MM.1S (cell line): ENCODE measurements around the gene TTC33.

Source experiments
- CTCF ChIP-seq: fragments of 300-600 bp; sonication (generic); IDR thresholded peaks from 2 replicates; pipeline ENCODE4 v1.5.1; 2016; ENCODE audit warnings: antibody characterized with exemption, low read length, mixed read lengths
- EZH2 ChIP-seq: fragments of 300-600 bp; sonication (generic); optimal IDR thresholded peaks from 2 replicates; pipeline ENCODE3; 2017; ENCODE audit warnings: low read depth, mild to moderate bottlenecking, antibody characterized with exemption, low read length, mixed read lengths

GRCh38 chr5:40676613-40677343 is 79.0 kb downstream of the TTC33 start:
- TF ChIP-seq CTCF = no peak
- TF ChIP-seq EZH2 = no peak
